Heart right ventricle (tissue), 16 donors: ENCODE measurements around the gene A1BG. TPM values are rescaled to one million over a fixed set of nuclear protein-coding genes. Genes with fewer than 3 reads are reported as not detected.
A peak's percentile ranks its signal among the peaks of the same experiment; 100 is the strongest.

ENCODE experiments used
- ATAC-seq, 8 donors: fragments of 200-7000 bp; cut with Tn5 transposase; one replicate each; pipeline ENCODE4 v1.9.1; 2020; ENCODE audit warnings: mild to moderate bottlenecking in 8 of 8, moderate library complexity in 8 of 8, moderate number of reproducible peaks in 1 of 8
- DNase-seq, 2 donors: peaks; one replicate each; pipeline ENCODE4 v3.0.0-alpha.2; 2020
- H3K27ac ChIP-seq, 10 donors: fragments of 200-600 bp; sonication (generic) in 2 of 10; one replicate each; pipeline versions ENCODE4 v1.5.0 to v1.8.0; 2020 to 2022; ENCODE audit warnings: mild to moderate bottlenecking in 3 of 10
- H3K27me3 ChIP-seq, 7 donors: fragments of 200-600 bp; one replicate each; pipeline ENCODE4 v1.8.0; 2021 to 2022; ENCODE audit warnings: mild to moderate bottlenecking in 2 of 7
- H3K36me3 ChIP-seq, 9 donors: fragments of 200-600 bp; sonication (generic) in 1 of 9; one replicate each; pipeline versions ENCODE4 v1.5.0 to v1.8.0; 2020 to 2022; ENCODE audit warnings: mild to moderate bottlenecking in 2 of 9
- H3K4me1 ChIP-seq, 9 donors: fragments of 200-600 bp; sonication (generic) in 1 of 9; one replicate each; pipeline versions ENCODE4 v1.5.0 to v1.8.0; 2020 to 2022; ENCODE audit warnings: mild to moderate bottlenecking in 4 of 9
- H3K4me3 ChIP-seq, 10 donors: fragments of 200-600 bp; sonication (generic) in 2 of 10; one replicate each; pipeline versions ENCODE4 v1.5.0 to v1.8.0; 2020 to 2022; ENCODE audit warnings: mild to moderate bottlenecking in 7 of 10, moderate library complexity in 2 of 10
- H3K9me3 ChIP-seq, 11 donors: fragments of 200-600 bp in 10 of 11; sonication (generic) in 2 of 11; one replicate each; pipeline versions ENCODE4 v1.5.0 to v1.8.0; 2013 to 2022; ENCODE audit warnings: mild to moderate bottlenecking in 2 of 11, control low read depth in 1 of 11, moderate library complexity in 1 of 11
- WGBS, 2 donors: extraction: QIAGEN DNeasy Blood & Tissue Kit; methylation state at CpG; one replicate each; pipeline ENCODE4 v1.1.7; 2013; ENCODE audit warnings: inconsistent platforms in 1 of 2; 5-methylcytosine and 5-hydroxymethylcytosine counted together
- intact Hi-C, 10 donors: fragments of 100-400 bp; cut with DNase I; formaldehyde crosslinking; loops; one replicate each; pipeline versions ENCODE4 v1.11.1 to v1.14.2; 2022
- polyA plus RNA-seq, 2 donors: library from polyadenylated mRNA; stranded (reverse); fragments of 200-250 nt; gene quantifications; one replicate each; pipeline ENCODE4 v1.2.3, GENCODE V29; 2013
- total RNA-seq, 10 donors: library from RNA; stranded (reverse); fragmentation: NEBNext Ultra II Directional in 3 of 10; extraction: Animal tissue kit (Norgen Biotek cat#: 25700) in 3 of 10; gene quantifications; one replicate each; pipeline versions ENCODE4 v1.2.1 to v1.2.4, GENCODE V29; 2021 to 2023
- TF ChIP-seq, protein P1 (sequence below), 9 donors: fragments of 200-600 bp; sonication (generic) in 2 of 9; IDR thresholded peaks; one replicate each; pipeline versions ENCODE4 v1.5.0 to v1.8.0; 2021 to 2022; ENCODE audit warnings: antibody characterized with exemption in 9 of 9, mild to moderate bottlenecking in 5 of 9, moderate library complexity in 1 of 9
- donor health status: Arrhythmogenic right ventricular cardiomyopathy.
- donor health status: ischemic (EF 13 %, LVEDD 7.1; RV severe dilation, severe dysfunction).
- donor health status: healthy with polysubstance abuse.
- donor health status: DM: no; HTN: yes; CAD: no.
- donor health status: DM: no; HTN: no; CAD: no.
- donor health status: ischemic (EF 25% LVEDD 6.9; RV normal size, moderate dysfunction).
- donor health status: ischemic (EF 25% LVEDD 5.7; RV mildly dilated, moderate dysfunction).
- donor health status: healthy.
- donor health status: DM: yes; HTN: yes; CAD: no.
- donor health status: Ischemic cardiomyopathy.
- donor health status: ischemic (EF 35%, LVEDD 5.7; RV mildly dilated, moderate dysfunction).
- donor health status: nonischemic (EF 11% LVEDD 7.7; RV severe dilation, severe dysfunction).
- donor health status: DM: yes; HTN: yes; CAD: no.
- donor health status: PGD.
- donor health status: ischemic (EF 29% LVEDD 5.4; RV normal size, mild dysfunction).
- donor health status: nonischemic (EF 23%, LVEDD 6.1; RV moderate dilation, normal function).

Gene A1BG
- total and polyA plus RNA-seq, 12 donors: 0.80 to 9.6 (median 2.6) TPM

DNA sequence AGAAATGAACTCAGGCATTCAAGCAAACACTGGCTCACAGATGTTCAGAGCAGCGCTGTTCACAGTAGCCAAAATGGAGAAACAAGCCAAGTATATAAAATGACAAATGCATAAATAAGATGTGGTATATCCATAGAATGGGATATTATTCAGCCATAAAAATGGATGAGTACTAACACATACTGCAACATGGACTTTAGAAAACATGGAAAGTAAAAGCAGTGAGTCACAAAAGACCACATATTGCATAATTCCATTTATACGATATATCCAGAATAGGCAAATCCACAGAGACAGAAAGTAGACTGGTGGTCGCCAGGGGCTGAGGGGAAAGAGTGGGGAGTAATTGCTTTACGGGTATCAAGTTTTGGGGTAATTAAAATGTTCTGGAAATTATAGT is 20.9 kb upstream of the A1BG start:
- TF ChIP-seq, protein P1, sequence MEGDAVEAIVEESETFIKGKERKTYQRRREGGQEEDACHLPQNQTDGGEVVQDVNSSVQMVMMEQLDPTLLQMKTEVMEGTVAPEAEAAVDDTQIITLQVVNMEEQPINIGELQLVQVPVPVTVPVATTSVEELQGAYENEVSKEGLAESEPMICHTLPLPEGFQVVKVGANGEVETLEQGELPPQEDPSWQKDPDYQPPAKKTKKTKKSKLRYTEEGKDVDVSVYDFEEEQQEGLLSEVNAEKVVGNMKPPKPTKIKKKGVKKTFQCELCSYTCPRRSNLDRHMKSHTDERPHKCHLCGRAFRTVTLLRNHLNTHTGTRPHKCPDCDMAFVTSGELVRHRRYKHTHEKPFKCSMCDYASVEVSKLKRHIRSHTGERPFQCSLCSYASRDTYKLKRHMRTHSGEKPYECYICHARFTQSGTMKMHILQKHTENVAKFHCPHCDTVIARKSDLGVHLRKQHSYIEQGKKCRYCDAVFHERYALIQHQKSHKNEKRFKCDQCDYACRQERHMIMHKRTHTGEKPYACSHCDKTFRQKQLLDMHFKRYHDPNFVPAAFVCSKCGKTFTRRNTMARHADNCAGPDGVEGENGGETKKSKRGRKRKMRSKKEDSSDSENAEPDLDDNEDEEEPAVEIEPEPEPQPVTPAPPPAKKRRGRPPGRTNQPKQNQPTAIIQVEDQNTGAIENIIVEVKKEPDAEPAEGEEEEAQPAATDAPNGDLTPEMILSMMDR (IDR thresholded peaks at IDR 0.05): no peak
- WGBS, 2 donors: 87 to 88% methylated on average over 4 of the region's 4 CpGs

DNA sequence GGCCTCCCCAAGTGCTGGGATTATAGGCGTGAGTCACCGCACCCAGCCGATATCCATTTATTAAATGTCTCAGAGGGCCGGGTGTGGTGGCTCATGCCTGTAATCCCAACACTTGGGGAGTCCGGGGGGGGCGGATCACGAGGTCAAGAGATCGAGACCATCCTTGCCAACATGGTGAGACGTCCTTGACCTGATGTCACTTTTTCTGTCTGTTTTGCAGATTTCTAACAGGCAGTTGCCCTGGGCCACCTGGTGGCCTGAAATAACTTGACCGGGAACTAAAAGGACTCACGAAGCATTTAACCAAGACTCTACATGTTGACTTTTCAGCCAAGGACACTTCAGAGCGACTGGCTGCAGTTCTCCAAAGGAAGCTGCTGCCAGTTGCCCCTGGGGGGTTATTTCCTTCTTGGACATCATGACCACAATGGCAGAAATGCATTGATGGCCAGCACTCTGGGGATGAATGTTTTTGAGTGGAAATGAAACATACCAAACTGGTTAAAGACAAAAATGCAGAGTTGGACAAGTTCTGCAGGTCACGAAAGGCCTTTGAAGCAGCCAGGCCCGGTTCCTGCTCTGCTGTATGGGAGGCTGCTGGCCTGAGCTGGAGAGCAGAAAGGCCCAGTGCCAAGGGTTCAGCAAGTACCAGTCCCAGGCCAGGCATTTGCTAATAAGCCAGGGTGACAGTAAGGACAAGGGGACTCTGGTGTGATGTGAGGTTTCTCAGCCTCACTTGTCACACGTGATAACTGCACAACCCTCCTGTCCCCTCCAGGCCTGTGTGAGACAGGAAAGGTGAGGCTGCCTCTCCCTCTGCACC is 19.2 kb upstream of the A1BG start:
- WGBS, 2 donors: 63 to 68% methylated on average over 15 of the region's 15 CpGs
- H3K4me1 ChIP-seq: peaks cover 0 to 12% (median 0%) of the 10 kb centered on the region in 9 donors
- intact Hi-C loops: no loop called here
- no peaks in the 10 kb centered on the region for H3K9me3 ChIP-seq
- peaks cover 0 to 13% (median 6%) of the 10 kb centered on the region in 7 donors for H3K27me3 ChIP-seq
- peak overlapping the region in 9 of 10 donors; percentile 8 to 73 (median 55) for H3K27ac ChIP-seq
- ATAC-seq: peak; percentile 56 to 97 (median 81)
- TF ChIP-seq, protein P1 (IDR thresholded peaks at IDR 0.05): no peak
- no peaks in the 10 kb centered on the region for H3K36me3 ChIP-seq
- no peak overlapping the region for H3K4me3 ChIP-seq
- no peak for DNase-seq

More for the DNA sequence above, 20.9 kb upstream of the A1BG start:
- H3K4me3 ChIP-seq: no peak overlapping the region
- ATAC-seq (no peak), DNase-seq (no peak)
- H3K36me3 ChIP-seq: no peaks in the 10 kb centered on the region
- peaks cover 0 to 14% (median under 1%) of the 10 kb centered on the region in 9 donors for H3K4me1 ChIP-seq
- H3K27me3 ChIP-seq: no peaks in the 10 kb centered on the region
- H3K27ac ChIP-seq: no peak overlapping the region
- intact Hi-C loops: no loop called here
- H3K9me3 ChIP-seq: no peaks in the 10 kb centered on the region

DNA sequence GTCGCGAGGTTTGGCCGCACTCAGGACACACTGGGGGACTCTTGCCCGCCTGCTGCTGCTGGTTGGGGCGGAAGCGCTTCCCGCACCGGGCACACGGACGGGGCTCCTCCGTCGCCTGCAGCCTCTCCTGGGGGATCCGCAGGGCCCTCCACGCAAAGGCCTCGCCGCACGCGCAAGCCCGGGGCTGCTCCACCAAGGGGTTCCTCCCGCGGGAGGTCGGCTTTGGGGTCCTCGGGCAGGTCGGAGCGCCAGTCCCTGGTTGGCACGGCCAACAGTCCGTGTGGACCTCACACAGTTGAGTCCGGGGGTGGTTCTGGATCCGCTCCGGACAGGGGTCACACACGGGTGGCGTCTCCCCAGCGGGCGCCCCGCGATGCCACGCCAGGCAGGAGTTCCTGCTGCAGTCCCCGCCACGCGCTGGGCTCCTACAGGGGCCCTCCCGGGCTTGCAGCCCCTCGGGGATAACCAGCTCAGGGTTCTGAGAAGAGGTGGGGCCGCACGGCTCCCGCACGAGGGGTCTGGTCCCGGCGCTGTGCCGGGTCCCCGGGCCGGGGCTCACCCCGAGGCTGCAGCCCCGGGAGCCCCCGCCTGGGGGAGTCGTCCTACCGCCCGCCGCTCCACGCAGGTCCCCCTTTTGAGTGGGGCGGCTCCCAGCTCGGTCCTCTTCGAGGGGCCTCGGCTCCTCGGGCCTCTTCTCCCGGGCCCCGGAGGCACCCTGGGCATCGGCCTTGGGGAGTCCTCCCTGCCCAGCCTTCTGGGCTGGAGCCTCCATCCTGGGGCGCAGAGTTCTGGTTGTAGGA is 15.5 kb upstream of the A1BG start:
- DNase-seq (no peak), ATAC-seq (no peak)
- TF ChIP-seq, protein P1 (IDR thresholded peaks at IDR 0.05): no peak
- 69% methylated on average over 59 to 68 of the region's 68 CpGs for WGBS, 2 donors
- Histone ChIP-seq H3K4me1 (peaks cover 0 to 12% (median 4%) of the 10 kb centered on the region in 9 donors), H3K4me3 (no peak overlapping the region), H3K36me3 (no peaks in the 10 kb centered on the region), H3K27me3 (peaks cover 0 to 30% (median 14%) of the 10 kb centered on the region in 7 donors), H3K27ac (no peak overlapping the region), H3K9me3 (no peaks in the 10 kb centered on the region)
- intact Hi-C loops: no loop called here

DNA sequence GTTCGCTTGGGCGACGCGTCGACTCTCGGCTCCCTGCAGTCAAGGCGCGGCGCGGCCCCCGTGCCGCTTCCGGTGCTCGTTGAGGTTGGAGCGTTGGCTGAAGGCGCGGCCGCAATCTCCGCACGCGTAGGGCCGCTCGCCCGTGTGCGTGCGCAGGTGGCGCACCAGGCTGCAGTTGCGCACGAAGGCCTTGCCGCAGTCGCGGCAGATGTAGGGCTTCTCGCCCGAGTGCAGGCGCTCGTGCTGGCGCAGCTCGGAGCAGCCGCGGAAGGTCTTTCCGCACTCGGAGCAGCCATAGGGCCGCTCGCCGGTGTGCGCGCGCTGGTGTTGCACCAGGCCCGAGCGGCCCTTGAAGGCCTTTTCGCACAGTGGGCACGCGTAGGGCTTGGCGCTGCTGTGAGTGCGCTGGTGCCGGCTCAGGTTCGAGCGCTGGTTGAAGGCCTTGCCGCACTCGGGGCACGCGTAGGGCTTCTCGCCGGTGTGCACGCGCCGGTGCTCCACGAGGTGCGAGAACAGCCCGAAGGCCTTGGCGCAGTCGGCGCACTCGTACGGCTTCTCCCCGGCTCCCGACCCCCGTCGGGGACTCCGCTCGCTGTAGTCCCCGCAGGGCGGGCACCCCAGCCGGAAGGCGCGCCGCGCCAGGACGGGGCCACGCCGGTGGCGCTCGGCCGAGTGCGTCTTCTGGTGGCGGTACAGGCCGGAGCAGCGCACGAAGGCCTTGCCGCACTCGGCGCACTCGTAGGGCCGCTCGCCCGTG is 14.6 kb upstream of the A1BG start:
- peaks cover 0 to 30% (median 14%) of the 10 kb centered on the region in 7 donors for H3K27me3 ChIP-seq
- no peaks in the 10 kb centered on the region for H3K36me3 ChIP-seq
- 24 to 30% methylated on average over 95 to 106 of the region's 106 CpGs for WGBS, 2 donors
- DNase-seq (no peak), ATAC-seq (no peak)
- TF ChIP-seq, protein P1 (IDR thresholded peaks at IDR 0.05): no peak
- intact Hi-C loops: no loop called here
- H3K4me1 ChIP-seq: peaks cover 0 to 14% (median 5%) of the 10 kb centered on the region in 9 donors
- H3K9me3 ChIP-seq: no peaks in the 10 kb centered on the region
- H3K27ac ChIP-seq: no peak overlapping the region
- H3K4me3 ChIP-seq: no peak overlapping the region
